CD14-positive monocyte (primary cell): ENCODE data around the gene SRSF7. TPM values are rescaled to one million over a fixed set of nuclear protein-coding genes. Genes with fewer than 3 reads are reported as not detected.

Experiments used
- DNase-seq, 3 donors: peaks; one replicate each; pipeline ENCODE4 v3.0.0-alpha.2; 2011 to 2022
- H2AFZ ChIP-seq: 2 replicates; pipeline ENCODE4 v1.6.0; 2012; ENCODE audit warnings: mild to moderate bottlenecking, low read depth, low read length, inconsistent platforms; ENCODE audit not compliant: insufficient read depth, poor library complexity, severe bottlenecking
- H3K27ac ChIP-seq, 2 donors: 1 replicate in 1 of 2; 2 replicates in 1 of 2; pipeline ENCODE4 v1.5.1; 2012 to 2013; ENCODE audit warnings: low read length in 2 of 2, control low read depth in 1 of 2, inconsistent platforms in 1 of 2, low read depth in 1 of 2, mild to moderate bottlenecking in 1 of 2
- H3K27me3 ChIP-seq, 2 donors: one replicate each; pipeline versions ENCODE4 v1.6.0 to v1.6.1; 2011 to 2013; ENCODE audit warnings: low read length in 2 of 2; ENCODE audit not compliant: control insufficient read depth in 2 of 2, insufficient read depth in 2 of 2
- H3K36me3 ChIP-seq, 2 donors: replicated peaks in 1 of 2; 1 replicate in 1 of 2; 2 replicates in 1 of 2; pipeline versions ENCODE4 v1.5.1 to v1.6.1; 2012 to 2013; ENCODE audit warnings: low read length in 2 of 2, control low read depth in 1 of 2, inconsistent platforms in 1 of 2, mild to moderate bottlenecking in 1 of 2; ENCODE audit not compliant: insufficient read depth in 2 of 2, control insufficient read depth in 1 of 2
- H3K4me1 ChIP-seq, 2 donors: 1 replicate in 1 of 2; 2 replicates in 1 of 2; pipeline versions ENCODE4 v1.5.1 to v1.6.1; 2012 to 2013; ENCODE audit warnings: low read length in 2 of 2, control low read depth in 1 of 2, inconsistent platforms in 1 of 2, mild to moderate bottlenecking in 1 of 2, moderate library complexity in 1 of 2; ENCODE audit not compliant: insufficient read depth in 2 of 2, control insufficient read depth in 1 of 2
- H3K4me2 ChIP-seq: replicated peaks from 2 replicates; pipeline ENCODE3; 2012; ENCODE audit warnings: low read length, moderate library complexity, mild to moderate bottlenecking; ENCODE audit not compliant: poor library complexity, severe bottlenecking; ENCODE audit errors: extremely low read depth
- H3K4me3 ChIP-seq, 3 experiments: fragments of 200-600 bp in 1 of 3; sonication (generic) in 1 of 3; replicated peaks in 1 of 3; 1 replicate in 2 of 3; 2 replicates in 1 of 3; pipeline ENCODE4 v1.5.1; 2011 to 2013; ENCODE audit warnings: low read length in 3 of 3, mild to moderate bottlenecking in 3 of 3, control low read depth in 2 of 3, low read depth in 2 of 3, inconsistent platforms in 1 of 3, moderate library complexity in 1 of 3
- H3K79me2 ChIP-seq: 2 replicates; pipeline ENCODE4 v1.6.0; 2012; ENCODE audit warnings: mild to moderate bottlenecking, control low read depth, inconsistent platforms, low read length, moderate library complexity; ENCODE audit not compliant: insufficient read depth
- H3K9ac ChIP-seq: 2 replicates; pipeline ENCODE4 v1.6.0; 2017; ENCODE audit warnings: low read length, mild to moderate bottlenecking; ENCODE audit not compliant: insufficient read depth, poor library complexity, severe bottlenecking
- H3K9me3 ChIP-seq, 2 donors: replicated peaks in 1 of 2; 1 replicate in 1 of 2; 2 replicates in 1 of 2; pipeline versions ENCODE4 v1.5.1 to v1.6.1; 2012 to 2013; ENCODE audit warnings: low read length in 2 of 2, control low read depth in 1 of 2; ENCODE audit not compliant: control insufficient read depth in 1 of 2, insufficient read depth in 1 of 2
- H4K20me1 ChIP-seq: 2 replicates; pipeline ENCODE4 v1.6.0; 2012; ENCODE audit warnings: mild to moderate bottlenecking, low read length, control low read depth, moderate library complexity; ENCODE audit not compliant: insufficient read depth
- H3K27ac Mint-ChIP-seq, 7 donors: one replicate each; pipeline ENCODE4 v1.8.0; 2020; ENCODE audit warnings: mild to moderate bottlenecking in 7 of 7, mixed read lengths in 7 of 7, moderate library complexity in 6 of 7, inconsistent platforms in 2 of 7
- H3K27me3 Mint-ChIP-seq, 3 donors: one replicate each; pipeline ENCODE4 v1.8.0; 2021 to 2022; ENCODE audit warnings: low read depth in 3 of 3, mild to moderate bottlenecking in 3 of 3, mixed read lengths in 3 of 3, moderate library complexity in 3 of 3, inconsistent platforms in 1 of 3
- H3K36me3 Mint-ChIP-seq, 2 donors: one replicate each; pipeline ENCODE4 v1.8.0; 2020; ENCODE audit warnings: mixed read lengths in 2 of 2, inconsistent platforms in 1 of 2, mild to moderate bottlenecking in 1 of 2
- H3K4me1 Mint-ChIP-seq: one replicate; pipeline ENCODE4 v1.8.0; 2020; ENCODE audit warnings: mild to moderate bottlenecking, mixed read lengths
- H3K4me3 Mint-ChIP-seq, 2 donors: one replicate each; pipeline ENCODE4 v1.8.0; 2020; ENCODE audit warnings: mild to moderate bottlenecking in 2 of 2, mixed read lengths in 2 of 2, moderate library complexity in 1 of 2
- H3K9me3 Mint-ChIP-seq, 7 donors: one replicate each; pipeline ENCODE4 v1.8.0; 2020 to 2022; ENCODE audit warnings: mixed read lengths in 7 of 7, mild to moderate bottlenecking in 6 of 7, moderate library complexity in 6 of 7, inconsistent platforms in 2 of 7
- WGBS: methylation state at CpG from one replicate; pipeline ENCODE4 v1.1.5; 2013; ENCODE audit warnings: missing lambda C conversion rate; ENCODE audit not compliant: insufficient coverage; 5-methylcytosine and 5-hydroxymethylcytosine counted together
- intact Hi-C, 2 donors: fragments of 100-400 bp; cut with micrococcal nuclease; formaldehyde crosslinking; loops; one replicate each; pipeline versions ENCODE4 v1.15.0 to v1.15.1; 2023
- polyA plus RNA-seq, 3 donors: library from polyadenylated mRNA; depleted of rRNA in 1 of 3; unstranded in 2 of 3; stranded (reverse) in 1 of 3; fragments of 300-500 nt in 2 of 3; fragments of >200 nt in 1 of 3; fragmentation: Illumina TruSeq in 2 of 3; gene quantifications; 1 replicate in 2 of 3; 2 replicates in 1 of 3; pipeline ENCODE4 v1.2.3, GENCODE V29; 2012 to 2021
- TF ChIP-seq, protein P1 (sequence below): fragments of 200-600 bp; IDR thresholded peaks from one replicate; pipeline ENCODE4 v1.8.0; 2022; ENCODE audit warnings: antibody characterized with exemption, mild to moderate bottlenecking

The SRSF7 gene
- polyA plus RNA-seq, 3 donors, result 226 to 299 (median 246) TPM

DNA sequence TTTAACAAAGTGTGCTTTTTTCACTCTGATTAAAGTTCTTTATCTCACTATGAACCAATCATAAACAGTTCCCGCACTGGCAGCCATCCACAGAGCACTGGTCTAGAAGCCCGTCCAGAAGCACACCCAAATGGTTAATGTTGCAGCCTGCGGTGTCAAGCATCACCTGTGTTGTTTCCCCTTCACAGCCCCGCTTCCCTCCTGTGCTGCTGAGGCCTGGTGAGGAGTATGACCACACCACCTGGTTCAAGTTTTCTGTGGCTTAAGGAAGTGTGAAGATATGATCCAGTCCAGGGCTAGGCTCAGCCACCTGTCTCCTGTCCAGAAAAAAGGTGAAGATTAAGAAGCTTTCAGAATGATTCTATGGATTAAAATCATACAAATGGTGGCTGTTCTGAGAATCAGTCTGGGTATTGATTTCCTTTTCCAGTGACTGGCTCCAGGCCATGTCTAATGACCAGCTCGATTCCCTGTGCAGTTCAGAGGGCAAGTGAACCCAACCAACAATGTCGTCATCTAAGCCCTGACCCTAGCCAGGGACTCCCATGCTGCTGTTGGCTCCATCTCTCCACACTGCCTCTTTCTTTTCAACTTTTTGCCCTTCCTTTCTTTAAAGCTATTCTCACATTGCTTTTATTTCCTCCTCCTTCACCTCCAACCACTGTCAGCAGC is 17.7 kb downstream of the SRSF7 start:
- Histone ChIP-seq H2AFZ (no peak overlapping the region), H3K4me1 (peaks cover 15 to 17% of the 10 kb centered on the region in 2 donors), H3K9ac (no peak overlapping the region), H3K79me2 (no peaks in the 10 kb centered on the region), H4K20me1 (peaks cover 10% of the 10 kb centered on the region), H3K27me3 (no peaks in the 10 kb centered on the region), H3K9me3 (no peaks in the 10 kb centered on the region), H3K27ac (no peak overlapping the region), H3K4me2 (no peak overlapping the region), H3K36me3 (peaks cover 22 to 59% of the 10 kb centered on the region in 2 donors), H3K4me3 (no peak overlapping the region)
- 86% methylated on average over 3 of the region's 6 CpGs for WGBS
- no peak for DNase-seq
- TF ChIP-seq, protein P1, sequence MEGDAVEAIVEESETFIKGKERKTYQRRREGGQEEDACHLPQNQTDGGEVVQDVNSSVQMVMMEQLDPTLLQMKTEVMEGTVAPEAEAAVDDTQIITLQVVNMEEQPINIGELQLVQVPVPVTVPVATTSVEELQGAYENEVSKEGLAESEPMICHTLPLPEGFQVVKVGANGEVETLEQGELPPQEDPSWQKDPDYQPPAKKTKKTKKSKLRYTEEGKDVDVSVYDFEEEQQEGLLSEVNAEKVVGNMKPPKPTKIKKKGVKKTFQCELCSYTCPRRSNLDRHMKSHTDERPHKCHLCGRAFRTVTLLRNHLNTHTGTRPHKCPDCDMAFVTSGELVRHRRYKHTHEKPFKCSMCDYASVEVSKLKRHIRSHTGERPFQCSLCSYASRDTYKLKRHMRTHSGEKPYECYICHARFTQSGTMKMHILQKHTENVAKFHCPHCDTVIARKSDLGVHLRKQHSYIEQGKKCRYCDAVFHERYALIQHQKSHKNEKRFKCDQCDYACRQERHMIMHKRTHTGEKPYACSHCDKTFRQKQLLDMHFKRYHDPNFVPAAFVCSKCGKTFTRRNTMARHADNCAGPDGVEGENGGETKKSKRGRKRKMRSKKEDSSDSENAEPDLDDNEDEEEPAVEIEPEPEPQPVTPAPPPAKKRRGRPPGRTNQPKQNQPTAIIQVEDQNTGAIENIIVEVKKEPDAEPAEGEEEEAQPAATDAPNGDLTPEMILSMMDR, result no peak
- H3K27me3 Mint-ChIP-seq, result peaks cover 0 to 2% (median 0%) of the 10 kb centered on the region in 3 donors
- H3K4me1 Mint-ChIP-seq, result peaks cover 23% of the 10 kb centered on the region
- no peak overlapping the region for H3K27ac Mint-ChIP-seq
- H3K4me3 Mint-ChIP-seq, result no peak overlapping the region
- H3K9me3 Mint-ChIP-seq, result peaks cover 0 to 2% (median 0%) of the 10 kb centered on the region in 7 donors
- intact Hi-C loops, result no loop called here
- peaks cover 51 to 74% of the 10 kb centered on the region in 2 donors for H3K36me3 Mint-ChIP-seq

DNA sequence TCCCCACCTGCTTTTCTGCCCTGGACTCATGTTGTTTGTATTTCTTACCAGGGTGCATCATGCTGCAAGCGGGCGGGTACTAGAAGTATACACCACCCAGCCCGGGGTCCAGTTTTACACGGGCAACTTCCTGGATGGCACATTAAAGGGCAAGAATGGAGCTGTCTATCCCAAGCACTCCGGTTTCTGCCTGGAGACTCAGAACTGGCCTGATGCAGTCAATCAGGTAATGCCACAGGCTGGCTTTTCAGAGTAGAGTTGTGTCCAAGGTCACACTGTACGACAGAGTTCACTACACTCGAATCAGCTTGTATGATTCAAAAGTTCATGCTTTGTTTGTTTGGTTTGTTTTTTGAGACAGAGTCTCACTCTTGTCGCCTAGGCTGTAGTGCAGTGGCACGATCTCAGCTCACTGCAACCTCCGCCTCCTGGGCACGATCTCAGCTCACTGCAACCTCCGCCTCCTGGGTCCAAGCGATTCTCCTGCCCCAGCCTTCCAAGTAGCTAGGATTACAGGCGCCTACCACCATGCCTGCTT is 19.4 kb downstream of the SRSF7 start:
- Mint-ChIP-seq H3K4me1 (peaks cover 15% of the 10 kb centered on the region), H3K27me3 (peaks cover 0 to 2% (median 0%) of the 10 kb centered on the region in 3 donors), H3K36me3 (peaks cover 44 to 63% of the 10 kb centered on the region in 2 donors), H3K27ac (no peak overlapping the region), H3K9me3 (peaks cover 0 to 2% (median 0%) of the 10 kb centered on the region in 7 donors), H3K4me3 (no peak overlapping the region)
- no peak overlapping the region for H3K9ac ChIP-seq
- no peak overlapping the region for H3K4me3 ChIP-seq
- no peak for DNase-seq
- TF ChIP-seq, protein P1, result no peak
- intact Hi-C loops, result no loop called here
- no peaks in the 10 kb centered on the region for H3K27me3 ChIP-seq
- H4K20me1 ChIP-seq, result no peaks in the 10 kb centered on the region
- peaks cover 22 to 59% of the 10 kb centered on the region in 2 donors for H3K36me3 ChIP-seq
- no peak overlapping the region for H3K4me2 ChIP-seq
- no peaks in the 10 kb centered on the region for H3K79me2 ChIP-seq
- H2AFZ ChIP-seq, result no peak overlapping the region
- H3K4me1 ChIP-seq, result peaks cover 9 to 11% of the 10 kb centered on the region in 2 donors
- WGBS, result over 99% methylated on average over 8 of the region's 14 CpGs
- H3K9me3 ChIP-seq, result no peaks in the 10 kb centered on the region
- no peak overlapping the region for H3K27ac ChIP-seq
